AG04450 (cell line): ENCODE data around the gene ARHGAP1. TPM values are rescaled to one million over a fixed set of nuclear protein-coding genes. Genes with fewer than 3 reads are reported as not detected.
A peak's percentile ranks its signal among the peaks of the same experiment; 100 is the strongest.
"Not testable (repeated sequence)": the region's sequence is repeated elsewhere in the genome, so short reads cannot be mapped to it uniquely, and the experiment has no call there.

ENCODE experiments used
- CTCF ChIA-PET: fragments of 300-600, 350-600 bp; formaldehyde crosslinking; extraction: SDS; loops from one replicate; lab custom pipeline; 2022; ENCODE audit warnings: antibody characterized with exemption, inconsistent platforms; lab: Charles Lee
- POLR2A ChIA-PET: fragments of 350-600 bp; formaldehyde crosslinking; extraction: SDS; loops from one replicate; lab custom pipeline; 2021; ENCODE audit warnings: antibody characterized with exemption, inconsistent platforms; lab: Yijun Ruan, JAX
- DNase-seq: peaks from one replicate; pipeline ENCODE4 v3.0.0-alpha.2; 2011; ENCODE audit warnings: low read depth, low spot score
- H3K27ac ChIP-seq: one replicate; pipeline ENCODE4 v1.5.1; 2012; ENCODE audit warnings: low read depth, low read length, control low read depth
- H3K27me3 ChIP-seq: one replicate; pipeline ENCODE4 v1.6.0; 2012; ENCODE audit warnings: low read length; ENCODE audit not compliant: control insufficient read depth, insufficient read depth
- H3K4me3 ChIP-seq: 2 replicates; pipeline ENCODE4 v1.5.1; 2011; ENCODE audit warnings: mild to moderate bottlenecking, low read depth, low read length, control low read depth
- H3K9me3 ChIP-seq: 2 replicates; pipeline ENCODE4 v1.5.1; 2012; ENCODE audit warnings: low read length; ENCODE audit not compliant: control insufficient read depth, insufficient read depth
- CTCF ChIP-seq: IDR thresholded peaks from 2 replicates; pipeline ENCODE4 v1.5.1; 2011; ENCODE audit warnings: low read depth, low read length, control low read depth, inconsistent platforms
- polyA plus RNA-seq: library from polyadenylated mRNA; depleted of rRNA; stranded (reverse); fragments of >200 nt; gene quantifications from 2 replicates; pipeline ENCODE4 v1.2.3, GENCODE V29; 2011

The ARHGAP1 gene
- polyA plus RNA-seq, 1 experiment = 42.4 TPM

GRCh38 chr11:46671958-46672315 lies 28.5 kb downstream of the ARHGAP1 start:
- no peak overlapping the region for H3K27ac ChIP-seq
- ChIA-PET POLR2A (no interaction called here), CTCF (interaction anchor here (1.0 kb wide), 1 partner anchor 16 kb away, joined by 3 read pairs; no protein-coding TSS in a partner anchor)

GRCh38 chr11:46670521-46670920 lies 29.9 kb downstream of the ARHGAP1 start:
- H3K4me3 ChIP-seq, H3K27me3 ChIP-seq, H3K9me3 ChIP-seq, DNase-seq, CTCF ChIA-PET, H3K27ac ChIP-seq: not testable (repeated sequence)
- POLR2A ChIA-PET = interaction anchor here (0.9 to 1.0 kb wide), 2 partner anchors 21 to 37 kb away, joined by 3 to 4 read pairs; no protein-coding TSS in a partner anchor

More at GRCh38 chr11:46671958-46672315, 28.5 kb downstream of the ARHGAP1 start:
- Histone ChIP-seq H3K27me3 (no peaks in the 10 kb centered on the region), H3K4me3 (no peak overlapping the region), H3K9me3 (no peaks in the 10 kb centered on the region)
- TF ChIP-seq CTCF = no peak
- no peak for DNase-seq

DNA sequence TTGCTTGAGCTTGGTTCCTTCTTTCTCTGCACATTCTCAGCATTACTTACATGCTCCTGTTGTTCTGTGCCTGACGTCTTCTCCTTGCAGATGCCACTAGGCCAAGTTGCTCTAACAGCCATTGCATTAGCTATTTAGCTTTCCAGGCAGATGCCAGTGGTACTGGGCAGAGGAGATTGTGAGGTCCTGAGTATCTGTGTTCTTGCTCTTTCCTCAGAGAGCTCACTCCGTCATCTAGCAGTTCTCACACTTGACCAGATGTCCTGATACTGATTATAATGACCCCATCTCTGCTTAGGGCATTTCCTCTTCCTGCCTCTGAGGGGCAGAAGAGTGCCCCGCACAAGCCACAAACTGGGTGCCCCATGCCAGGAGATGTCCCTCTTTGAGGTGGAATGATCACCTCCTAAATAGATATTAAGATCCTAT lies 30.7 kb downstream of the ARHGAP1 start:
- CTCF ChIA-PET = no interaction called here
- H3K4me3 ChIP-seq = no peak overlapping the region

GRCh38 chr11:46668480-46669085 lies 31.8 kb downstream of the ARHGAP1 start:
- no peak for TF ChIP-seq CTCF
- no peak overlapping the region for H3K27ac ChIP-seq
- CTCF ChIA-PET = no interaction called here
- DNase-seq = no peak
- no peak overlapping the region for H3K4me3 ChIP-seq
- H3K27me3 ChIP-seq = no peaks in the 10 kb centered on the region
- no peaks in the 10 kb centered on the region for H3K9me3 ChIP-seq
- POLR2A ChIA-PET = interaction anchor here (1.3 kb wide), 1 partner anchor 20 kb away, joined by 3 read pairs; no protein-coding TSS in a partner anchor

More for the DNA sequence above, 30.7 kb downstream of the ARHGAP1 start:
- peak; percentile 24; the same call in 1 of the 2 replicates for TF ChIP-seq CTCF
- Histone ChIP-seq H3K27ac (no peak overlapping the region), H3K9me3 (no peaks in the 10 kb centered on the region), H3K27me3 (no peaks in the 10 kb centered on the region)
- no peak for DNase-seq
- POLR2A ChIA-PET = interaction anchor here (1.3 kb wide), 1 partner anchor 21 kb away, joined by 3 read pairs; no protein-coding TSS in a partner anchor

DNA sequence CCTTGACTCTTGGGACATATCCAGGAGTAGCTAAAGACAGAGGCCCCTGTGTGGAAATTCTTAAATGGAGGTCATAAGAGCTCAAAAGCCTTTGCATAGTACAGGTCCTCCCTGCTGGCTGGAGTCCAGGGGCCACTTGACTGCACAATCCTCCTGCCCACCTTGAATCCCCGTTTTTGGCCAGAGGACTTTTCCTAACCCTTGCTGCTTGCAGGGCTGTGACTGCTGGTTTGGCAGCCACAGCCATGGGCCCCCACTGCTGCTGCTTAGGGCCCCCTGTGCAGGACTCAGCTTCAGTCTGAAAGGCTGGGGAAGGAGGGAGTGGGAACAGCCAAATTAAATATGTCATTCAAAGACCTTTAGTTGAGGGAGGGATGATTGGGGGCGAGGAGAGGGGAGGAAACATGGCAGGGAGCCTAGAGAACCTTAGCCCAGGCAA lies 33.4 kb downstream of the ARHGAP1 start:
- H3K27ac ChIP-seq = no peak overlapping the region
- CTCF ChIA-PET = no interaction called here

More for the DNA sequence above, 33.4 kb downstream of the ARHGAP1 start:
- H3K9me3 ChIP-seq = no peaks in the 10 kb centered on the region
- no peak for DNase-seq
- TF ChIP-seq CTCF = no peak
- POLR2A ChIA-PET = no interaction called here
- H3K27me3 ChIP-seq = no peaks in the 10 kb centered on the region
- H3K4me3 ChIP-seq = no peak overlapping the region
